Brain microvascular endothelial cell (primary cell): Measurements from ENCODE around the gene RCAN1.
A peak's percentile ranks its signal among the peaks of the same experiment; 100 is the strongest.

Experiments used
- DNase-seq: peaks from one replicate; pipeline ENCODE4 v3.0.0-alpha.2; 2020
- H3K27ac ChIP-seq: fragments of 250-450 bp; sonication (Bioruptor Pico); 2 replicates; pipeline ENCODE4 v1.5.1; 2020; ENCODE audit warnings: mild to moderate bottlenecking, moderate library complexity
- H3K27me3 ChIP-seq: fragments of 250-450 bp; sonication (Bioruptor Pico); replicated peaks from 2 replicates; pipeline ENCODE4 v1.5.1; 2020; ENCODE audit warnings: mild to moderate bottlenecking
- H3K36me3 ChIP-seq: fragments of 250-450 bp; sonication (Bioruptor Pico); replicated peaks from 2 replicates; pipeline ENCODE4 v1.5.1; 2020; ENCODE audit warnings: mild to moderate bottlenecking
- H3K4me3 ChIP-seq: 2 replicates; pipeline ENCODE4 v1.5.1; 2011; ENCODE audit warnings: low read depth, mild to moderate bottlenecking, control low read depth, low read length, moderate library complexity
- in situ Hi-C: cut with HindIII; loops from 2 replicates; pipeline ENCODE4 v1.10.0; 2017; ENCODE audit warnings: low sequenced_read_pairs, low pct_ligation_motif_present
- TF ChIP-seq, protein P1 (sequence below): IDR thresholded peaks from 2 replicates; pipeline ENCODE4 v1.5.1; 2011; ENCODE audit warnings: low read depth, mild to moderate bottlenecking, moderate library complexity, low read length, control low read depth, inconsistent platforms; ENCODE audit errors: missing control alignments

Gene RCAN1

DNA sequence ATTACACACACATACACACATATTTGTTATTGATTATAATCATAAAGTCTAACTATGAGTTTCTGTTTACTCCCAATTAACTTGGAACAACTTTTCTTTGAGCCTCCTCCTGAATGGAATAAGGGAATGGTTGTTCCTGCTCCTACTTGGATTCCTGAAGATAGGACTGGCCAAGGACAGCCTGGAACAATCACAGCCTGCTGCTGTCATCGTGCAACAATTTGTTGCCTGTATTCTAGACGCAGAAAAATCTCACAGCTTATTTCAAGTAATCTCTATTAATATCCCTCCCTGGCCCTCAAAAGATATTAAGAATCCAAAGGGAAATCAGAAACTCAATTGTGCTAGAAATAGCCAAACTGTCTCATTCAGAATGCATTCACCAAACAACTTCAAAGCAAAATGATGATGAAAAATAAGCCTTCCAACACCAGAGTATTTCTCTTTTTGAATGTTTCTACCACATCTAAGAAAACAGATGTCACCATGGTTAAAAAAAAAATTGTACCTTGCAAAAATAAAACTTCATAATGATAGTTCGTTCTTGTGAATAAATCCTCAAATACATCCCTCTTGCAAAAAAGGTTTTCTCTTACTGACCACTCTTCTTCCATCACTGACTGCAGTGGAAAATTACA lies 30.9 kb downstream of the RCAN1 start:
- H3K27ac ChIP-seq, result no peak overlapping the region

DNA sequence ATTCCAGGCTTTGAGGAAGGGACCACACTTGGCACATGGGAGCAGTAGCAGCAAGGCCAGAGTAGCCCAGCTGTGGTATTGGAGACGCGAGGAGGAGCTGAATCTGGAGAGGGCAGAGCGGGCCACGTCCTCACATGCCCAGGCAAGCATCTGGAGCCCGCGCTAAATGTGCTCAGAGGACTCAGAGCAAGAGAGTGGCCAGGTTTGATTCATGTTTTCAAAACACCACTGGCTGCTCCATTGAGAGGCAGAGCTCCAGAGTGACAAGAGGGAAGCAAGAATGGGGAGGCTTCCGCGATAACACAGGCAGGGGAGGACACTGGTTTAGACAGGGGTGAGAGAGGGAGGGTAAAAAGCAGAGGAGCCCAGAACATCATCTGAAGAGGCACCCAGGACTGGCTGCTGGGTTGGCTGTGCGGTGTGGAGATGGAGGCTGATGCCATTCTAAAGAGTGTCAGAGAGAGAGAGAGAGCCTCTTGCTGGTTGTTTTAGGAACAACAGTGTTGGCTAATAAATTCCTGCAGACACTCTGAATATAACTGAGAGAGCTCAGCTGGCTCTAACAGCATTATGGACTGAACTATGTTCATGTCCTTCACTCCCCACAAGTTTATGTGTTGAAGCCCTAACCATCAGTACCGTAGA lies 32.3 kb downstream of the RCAN1 start:
- TF ChIP-seq, protein P1, sequence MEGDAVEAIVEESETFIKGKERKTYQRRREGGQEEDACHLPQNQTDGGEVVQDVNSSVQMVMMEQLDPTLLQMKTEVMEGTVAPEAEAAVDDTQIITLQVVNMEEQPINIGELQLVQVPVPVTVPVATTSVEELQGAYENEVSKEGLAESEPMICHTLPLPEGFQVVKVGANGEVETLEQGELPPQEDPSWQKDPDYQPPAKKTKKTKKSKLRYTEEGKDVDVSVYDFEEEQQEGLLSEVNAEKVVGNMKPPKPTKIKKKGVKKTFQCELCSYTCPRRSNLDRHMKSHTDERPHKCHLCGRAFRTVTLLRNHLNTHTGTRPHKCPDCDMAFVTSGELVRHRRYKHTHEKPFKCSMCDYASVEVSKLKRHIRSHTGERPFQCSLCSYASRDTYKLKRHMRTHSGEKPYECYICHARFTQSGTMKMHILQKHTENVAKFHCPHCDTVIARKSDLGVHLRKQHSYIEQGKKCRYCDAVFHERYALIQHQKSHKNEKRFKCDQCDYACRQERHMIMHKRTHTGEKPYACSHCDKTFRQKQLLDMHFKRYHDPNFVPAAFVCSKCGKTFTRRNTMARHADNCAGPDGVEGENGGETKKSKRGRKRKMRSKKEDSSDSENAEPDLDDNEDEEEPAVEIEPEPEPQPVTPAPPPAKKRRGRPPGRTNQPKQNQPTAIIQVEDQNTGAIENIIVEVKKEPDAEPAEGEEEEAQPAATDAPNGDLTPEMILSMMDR, result peak; percentile 74
- H3K4me3 ChIP-seq, result no peak overlapping the region
- H3K36me3 ChIP-seq, result no peaks in the 10 kb centered on the region
- no peaks in the 10 kb centered on the region for H3K27me3 ChIP-seq
- DNase-seq, result peak; percentile 47
- in situ Hi-C loops, result no loop called here
- no peak overlapping the region for H3K27ac ChIP-seq

More for the DNA sequence above, 30.9 kb downstream of the RCAN1 start:
- H3K27me3 ChIP-seq, result no peaks in the 10 kb centered on the region
- no peak for DNase-seq
- in situ Hi-C loops, result no loop called here
- TF ChIP-seq, protein P1, result no peak
- H3K36me3 ChIP-seq, result no peaks in the 10 kb centered on the region
- H3K4me3 ChIP-seq, result no peak overlapping the region

DNA sequence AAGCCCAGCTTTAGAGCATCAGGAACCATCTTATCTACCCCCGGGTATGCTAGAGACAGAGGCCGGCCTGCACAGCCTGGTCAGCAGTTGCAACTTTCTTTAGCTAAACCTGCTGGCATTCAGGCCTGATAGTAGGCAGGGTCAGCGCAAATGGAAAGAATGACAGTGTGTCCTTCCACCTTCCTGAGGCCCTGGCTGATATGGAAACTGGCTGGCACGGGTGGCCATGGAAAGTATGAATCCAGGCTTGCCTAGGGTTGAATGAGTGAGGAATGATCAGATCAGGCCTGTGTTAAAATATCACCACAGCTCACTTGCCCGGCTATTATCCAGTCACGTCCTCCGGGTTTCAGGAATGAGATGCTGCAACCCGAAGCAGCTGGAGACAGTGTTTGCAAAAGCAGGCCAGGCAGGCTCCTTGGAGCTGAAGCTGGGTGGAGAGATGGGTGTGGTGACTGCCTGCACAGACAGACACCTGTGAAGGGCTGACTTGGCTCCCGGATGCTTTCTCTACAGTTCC lies 34.7 kb downstream of the RCAN1 start:
- no peak overlapping the region for H3K27ac ChIP-seq
- DNase-seq, result no peak
- TF ChIP-seq, protein P1, result no peak
- no peaks in the 10 kb centered on the region for H3K27me3 ChIP-seq
- no peak overlapping the region for H3K4me3 ChIP-seq
- in situ Hi-C loops, result no loop called here
- no peaks in the 10 kb centered on the region for H3K36me3 ChIP-seq

DNA sequence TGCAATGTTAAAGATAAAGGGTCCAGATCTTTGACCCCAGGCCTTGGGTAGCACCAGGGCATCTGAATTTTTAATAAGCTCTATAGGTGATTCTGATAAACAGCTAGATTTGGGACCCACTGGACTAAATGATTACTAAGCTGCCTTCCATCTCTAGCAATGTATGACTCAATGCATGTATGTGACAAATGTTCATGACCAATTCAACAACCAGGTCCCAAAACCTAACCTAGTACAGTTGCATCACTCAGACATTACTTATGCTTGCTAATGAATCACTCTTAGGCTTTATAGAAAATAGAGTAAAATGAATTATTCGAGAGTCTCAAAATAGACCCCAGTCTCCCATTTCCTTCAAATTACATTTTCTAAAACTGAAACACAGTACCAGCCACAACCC lies 35.5 kb downstream of the RCAN1 start:
- peak; percentile 47 for DNase-seq
- Histone ChIP-seq H3K4me3 (no peak overlapping the region), H3K36me3 (no peaks in the 10 kb centered on the region), H3K27ac (no peak overlapping the region), H3K27me3 (no peaks in the 10 kb centered on the region)
- TF ChIP-seq, protein P1, result no peak
- in situ Hi-C loops, result no loop called here

DNA sequence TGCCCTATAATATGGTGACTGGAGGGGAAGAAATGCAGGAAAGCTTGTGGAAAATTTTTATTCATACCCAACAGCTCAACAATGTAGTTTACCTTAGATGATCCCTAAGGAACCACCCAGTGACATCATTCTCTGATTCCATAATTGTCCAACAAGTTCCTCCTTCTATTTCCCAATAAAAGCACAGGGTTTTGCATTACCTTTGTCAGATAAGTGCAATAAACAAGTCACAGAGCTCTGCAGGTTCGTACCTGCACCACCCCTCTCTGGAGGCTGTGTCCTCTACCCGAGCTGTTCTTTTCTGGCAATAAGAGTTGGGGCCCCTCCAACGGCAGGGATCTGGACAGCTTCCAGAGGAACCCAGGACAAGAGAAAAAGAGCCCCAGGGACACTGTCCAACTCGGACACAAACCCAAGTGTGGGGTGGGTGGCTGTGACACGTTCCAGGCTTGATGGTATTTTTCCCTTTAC lies 38.8 kb downstream of the RCAN1 start:
- no peak for DNase-seq
- in situ Hi-C loops, result no loop called here

More for the DNA sequence above, 38.8 kb downstream of the RCAN1 start:
- TF ChIP-seq, protein P1, result no peak
- no peaks in the 10 kb centered on the region for H3K27me3 ChIP-seq
- H3K4me3 ChIP-seq, result no peak overlapping the region
- H3K36me3 ChIP-seq, result no peaks in the 10 kb centered on the region
- no peak overlapping the region for H3K27ac ChIP-seq
